HG03521 (cell line): ENCODE results near the gene DCAF17.
"Not testable (repeated sequence)": the region's sequence is repeated elsewhere in the genome, so short reads cannot be mapped to it uniquely, and the experiment has no call there.

Experiments used
- ATAC-seq: cut with Tn5 transposase; IDR thresholded peaks from one replicate; pipeline ENCODE4 v1.9.1; 2021; ENCODE audit warnings: mild to moderate bottlenecking, moderate library complexity; ENCODE audit not compliant: unreplicated experiment

Gene DCAF17

DNA sequence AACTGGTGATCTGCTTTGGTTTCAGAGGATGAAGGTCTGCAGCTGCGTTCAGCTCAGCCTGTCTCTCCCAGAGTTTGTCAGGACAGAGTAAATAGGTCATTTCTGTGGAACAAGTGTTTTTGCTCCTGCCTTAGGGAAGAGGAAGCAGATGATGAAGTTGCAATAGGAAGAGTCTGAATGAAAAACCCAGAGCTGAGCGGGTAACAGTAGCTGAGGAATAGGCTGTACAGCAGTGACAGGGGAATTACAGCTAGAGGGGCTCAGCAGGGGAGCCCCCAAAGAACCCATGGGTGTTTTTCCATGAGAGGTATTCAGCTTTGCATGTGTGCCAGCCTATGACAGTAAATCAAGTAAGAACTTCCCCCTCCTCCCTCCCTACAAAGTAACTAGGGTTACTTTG lies 78.0 kb downstream of the DCAF17 start:
- ATAC-seq, result no peak

- ATAC-seq, result no peak
These were observed 78.7 kb downstream of the DCAF17 start for GRCh38 chr2:171512683-171513195.

DNA sequence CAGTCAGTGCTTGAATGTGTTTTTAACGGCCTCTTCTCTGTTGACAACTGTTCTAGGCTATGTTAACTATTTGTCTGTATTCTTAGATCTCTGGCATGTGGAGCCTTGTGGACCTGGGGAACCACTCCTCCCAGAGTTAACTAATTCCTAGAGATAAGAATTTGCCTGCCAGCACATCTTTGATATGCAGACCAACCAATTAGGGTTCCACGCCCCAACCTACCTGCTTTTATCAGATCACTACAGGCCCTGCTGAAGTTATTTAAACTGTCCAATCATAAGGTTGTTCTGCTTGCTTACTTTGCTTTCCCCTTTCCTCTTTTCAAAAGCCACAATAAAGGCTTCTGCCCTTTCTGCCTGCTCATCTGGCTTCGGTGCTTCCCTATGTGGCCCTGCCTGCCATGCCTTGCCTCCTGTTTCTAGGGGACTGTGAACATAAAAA lies 79.7 kb downstream of the DCAF17 start:
- ATAC-seq, result no peak

GRCh38 chr2:171514908-171515582 lies 81.0 kb downstream of the DCAF17 start:
- no peak for ATAC-seq

DNA sequence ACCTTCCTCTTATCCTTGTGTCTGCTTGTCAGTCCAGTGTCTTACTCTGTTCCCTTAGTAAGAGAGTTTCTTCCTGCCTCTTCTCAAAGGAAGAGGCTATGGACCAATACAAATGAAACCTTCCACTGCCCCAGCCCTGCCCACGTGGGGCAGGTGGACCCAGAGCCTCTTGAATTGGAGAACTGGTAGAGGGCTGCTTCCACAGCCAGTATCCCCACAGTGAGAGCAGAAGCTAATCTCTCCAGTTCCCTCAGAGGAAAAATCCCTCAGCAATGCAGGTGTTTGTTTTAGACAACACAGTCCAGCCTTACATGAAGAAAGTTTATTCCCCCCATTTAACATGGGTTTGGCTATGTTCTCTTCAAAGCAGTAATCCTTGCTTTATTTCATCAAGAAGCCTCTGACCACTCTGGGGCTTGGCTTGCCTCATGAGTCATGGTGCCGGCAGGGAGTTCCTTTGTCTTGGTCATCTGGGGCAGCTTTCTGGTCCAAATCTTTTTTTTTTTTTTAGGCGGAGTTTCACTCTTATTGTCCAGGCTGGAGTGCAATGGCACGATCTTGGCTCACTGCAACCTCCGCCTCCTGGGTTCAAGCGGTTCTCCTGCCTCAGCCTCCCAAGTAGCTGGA lies 81.8 kb downstream of the DCAF17 start:
- ATAC-seq, result no peak

DNA sequence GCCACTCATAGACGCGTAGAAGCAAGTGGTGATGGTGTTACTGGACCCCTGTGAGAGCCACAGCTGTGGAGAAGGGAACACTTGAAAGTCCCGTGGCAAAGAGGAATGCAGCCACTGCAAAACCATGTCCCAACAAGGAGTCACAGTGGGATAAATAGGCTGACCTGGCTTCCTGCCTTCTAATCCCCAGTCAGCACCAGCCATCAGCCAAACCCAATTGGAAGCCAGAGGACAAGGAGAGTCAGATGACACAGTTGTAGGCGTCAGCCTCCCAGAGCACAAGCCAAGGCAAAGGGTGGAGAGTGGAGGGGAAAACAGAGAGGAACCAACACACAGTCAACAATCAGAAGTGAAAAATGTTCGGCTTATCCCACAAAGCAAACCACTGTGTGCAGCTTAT lies 82.8 kb downstream of the DCAF17 start:
- no peak for ATAC-seq

GRCh38 chr2:171520471-171520870 lies 86.4 kb downstream of the DCAF17 start:
- ATAC-seq, result no peak

GRCh38 chr2:171521361-171522051 lies 87.5 kb downstream of the DCAF17 start:
- ATAC-seq, result no peak

DNA sequence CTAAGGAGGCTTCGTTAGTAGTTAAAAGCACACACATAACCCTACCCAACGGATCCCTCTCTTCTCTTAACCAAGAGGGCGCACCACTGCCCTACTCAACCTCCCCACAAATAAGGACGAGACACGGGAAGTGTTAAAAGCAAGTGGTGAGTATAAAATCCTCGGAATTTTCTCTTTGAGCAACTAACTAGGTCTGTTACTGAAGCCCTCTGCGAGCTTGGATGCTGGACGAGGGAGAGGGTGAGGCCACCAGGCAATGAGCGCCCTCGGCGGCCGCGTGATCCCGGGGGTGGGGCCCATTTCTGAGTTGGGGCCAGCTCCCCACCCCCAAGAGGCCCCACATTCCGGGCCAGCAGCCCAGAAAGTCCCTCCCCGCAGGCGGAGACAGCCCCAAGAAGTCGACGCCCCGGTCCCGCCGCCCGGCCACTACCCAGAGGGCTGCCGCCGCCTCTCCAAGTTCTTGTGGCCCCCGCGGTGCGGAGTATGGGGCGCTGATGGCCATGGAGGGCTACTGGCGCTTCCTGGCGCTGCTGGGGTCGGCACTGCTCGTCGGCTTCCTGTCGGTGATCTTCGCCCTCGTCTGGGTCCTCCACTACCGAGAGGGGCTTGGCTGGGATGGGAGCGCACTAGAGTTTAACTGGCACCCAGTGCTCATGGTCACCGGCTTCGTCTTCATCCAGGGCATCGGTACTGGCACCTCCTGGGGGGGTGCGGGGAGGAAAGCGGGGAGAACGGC lies 88.2 kb downstream of the DCAF17 start, which contains the start of gene CYBRD1:
TSS of gene CYBRD1 (plus strand) at position 423 of the 736 bp plus-strand sequence. CDS start at position 495, 72 bp downstream.
- ATAC-seq, result no peak

DNA sequence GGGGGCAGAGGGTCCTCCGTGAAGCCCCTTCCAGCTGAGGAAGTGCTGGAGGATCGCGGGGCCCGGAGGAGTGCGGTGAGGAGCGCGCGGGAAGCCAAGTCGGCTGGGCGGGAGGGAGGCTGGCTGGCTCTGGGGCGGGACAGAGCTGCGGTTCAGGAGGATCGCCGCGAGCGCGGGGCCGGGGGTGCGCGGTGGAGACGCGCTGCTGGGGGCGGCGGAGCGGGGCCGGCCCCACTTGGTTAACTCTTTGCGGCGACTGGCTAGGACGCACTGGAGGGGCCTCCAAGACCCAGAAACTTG lies 88.7 kb downstream of the DCAF17 start:
- ATAC-seq, result no peak

- no peak for ATAC-seq
These were observed 89.3 kb downstream of the DCAF17 start for GRCh38 chr2:171523088-171524017.

GRCh38 chr2:171524018-171524401 lies 90.0 kb downstream of the DCAF17 start:
- no peak for ATAC-seq

DNA sequence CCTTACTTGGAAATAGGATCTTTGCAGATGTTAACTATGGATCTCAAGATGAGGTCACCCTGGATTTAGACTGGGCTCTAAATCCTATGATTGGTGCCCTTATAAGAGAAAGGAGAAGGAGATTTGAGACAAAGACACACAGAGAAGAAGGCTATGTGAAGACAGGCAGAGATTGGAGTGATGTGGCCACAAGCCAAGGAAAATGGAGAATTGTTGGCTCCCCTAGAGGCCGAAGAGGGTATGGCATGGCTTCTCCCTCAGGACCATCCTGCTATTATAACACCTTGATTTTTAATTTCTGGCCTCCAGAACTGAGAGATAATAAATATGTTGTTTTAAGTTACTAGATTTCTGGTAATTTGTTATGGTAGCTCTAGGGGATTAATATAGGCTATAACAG lies 95.9 kb downstream of the DCAF17 start:
- no peak for ATAC-seq

DNA sequence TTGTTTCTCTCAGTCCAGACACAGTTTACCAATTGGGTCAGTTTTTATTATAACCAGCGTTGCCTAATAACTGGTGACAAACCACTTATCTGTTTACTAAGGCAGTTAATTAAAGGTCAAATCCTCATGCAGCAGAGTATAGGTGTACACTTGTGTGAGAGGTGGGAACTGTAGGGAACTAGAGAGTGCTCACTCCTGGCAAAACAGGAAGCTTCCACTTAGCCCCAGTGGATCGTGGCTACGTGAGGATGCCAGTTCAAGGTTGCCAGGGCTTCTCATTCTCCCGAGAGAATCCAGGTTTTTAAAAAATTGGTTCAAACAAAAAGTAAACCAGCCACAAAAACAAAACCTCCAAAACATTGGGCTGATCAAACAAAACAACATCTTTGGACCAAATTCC lies 96.4 kb downstream of the DCAF17 start:
- ATAC-seq, result no peak

DNA sequence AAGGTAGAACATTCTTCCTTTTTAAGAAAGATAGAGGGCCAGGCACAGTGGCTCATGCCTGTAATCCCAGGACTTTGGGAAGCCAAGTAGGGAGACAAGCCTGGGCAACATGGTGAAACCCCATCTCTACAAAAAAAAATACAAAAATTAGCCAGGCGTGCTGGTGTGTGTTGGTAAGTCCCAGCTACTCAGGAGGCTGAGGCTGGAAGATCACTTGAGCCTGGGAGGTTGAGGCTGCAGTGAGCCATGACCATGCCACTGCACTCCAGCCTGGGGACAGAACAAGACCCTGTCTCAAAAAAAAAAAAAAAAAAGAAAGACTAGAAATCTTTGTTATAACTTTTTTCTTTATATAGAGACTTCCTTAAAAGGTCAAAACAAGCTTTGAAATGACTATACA lies 96.8 kb downstream of the DCAF17 start:
- ATAC-seq, result not testable (repeated sequence)

- ATAC-seq, result no peak
These were observed 97.3 kb downstream of the DCAF17 start for GRCh38 chr2:171531291-171531690.

DNA sequence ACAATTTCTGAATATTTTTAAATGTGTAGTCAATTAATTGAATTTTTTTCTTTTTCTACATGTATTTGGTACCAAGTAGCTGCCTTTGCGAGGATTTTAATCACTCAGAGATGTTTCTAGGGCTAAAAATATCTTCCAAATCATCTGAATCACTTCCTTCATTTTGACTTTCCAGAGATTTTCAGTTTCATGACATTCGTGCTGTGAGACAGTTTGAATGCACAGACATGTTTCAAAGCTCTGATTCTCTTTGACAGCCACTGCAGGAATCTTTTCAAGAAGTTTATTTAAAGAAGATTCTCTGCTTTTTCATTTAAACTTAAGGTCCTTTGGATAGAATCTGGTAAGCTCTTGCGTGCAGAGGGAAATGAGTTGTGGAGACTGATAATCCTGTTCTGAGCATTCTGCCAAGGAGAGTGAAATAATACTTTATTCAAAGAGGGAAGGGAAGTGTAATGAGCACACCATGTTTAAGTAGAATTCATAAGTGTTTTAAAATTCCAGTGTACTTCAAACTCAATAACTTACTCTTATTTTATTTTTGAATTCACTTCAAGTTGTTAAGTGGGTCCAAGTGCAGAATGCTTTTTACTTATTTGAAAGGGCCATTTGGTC lies 97.9 kb downstream of the DCAF17 start:
- ATAC-seq, result no peak

DNA sequence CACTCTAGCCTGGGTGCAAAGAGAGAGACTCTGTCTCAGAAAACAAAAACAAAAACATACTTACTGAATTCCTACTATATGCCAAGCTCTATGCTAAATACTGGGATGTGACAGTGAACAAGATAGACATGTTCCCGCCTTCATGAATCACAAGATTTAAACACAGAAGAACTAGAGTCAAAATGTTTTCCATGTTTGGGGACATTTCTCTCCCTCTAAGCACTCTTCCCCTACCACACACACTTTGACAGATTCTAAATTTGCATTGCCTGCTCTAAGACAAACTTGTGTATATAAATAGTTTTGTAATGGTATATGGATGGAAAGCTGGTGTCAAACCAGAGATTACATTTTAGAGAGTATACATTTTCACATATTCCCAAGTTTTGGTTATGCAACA lies 99.3 kb downstream of the DCAF17 start:
- ATAC-seq, result no peak
